Prostate gland (tissue), 2 donors: ENCODE data around the gene SRP54. TPM values are rescaled to one million over a fixed set of nuclear protein-coding genes. Genes with fewer than 3 reads are reported as not detected.

Experiments used
- DNase-seq: peaks from one replicate; pipeline ENCODE4 v3.0.0-alpha.2; 2019; ENCODE audit warnings: low spot score
- H3K27ac ChIP-seq, 2 donors: fragments of 200-600 bp; sonication (generic); 2 replicates each; pipeline ENCODE4 v1.5.1; 2017 to 2019
- H3K27me3 ChIP-seq: fragments of 200-600 bp; sonication (generic); replicated peaks from 2 replicates; pipeline ENCODE4 v1.5.1; 2019; ENCODE audit not compliant: insufficient read depth
- H3K36me3 ChIP-seq, 2 donors: fragments of 200-600 bp; sonication (generic); 1 replicate in 1 of 2; 2 replicates in 1 of 2; pipeline versions ENCODE4 v1.5.1 to v1.8.1; 2017 to 2019
- H3K4me1 ChIP-seq: fragments of 200-600 bp; sonication (generic); replicated peaks from 2 replicates; pipeline ENCODE4 v1.5.1; 2019
- H3K4me3 ChIP-seq, 2 donors: fragments of 200-600 bp; sonication (generic); 2 replicates each; pipeline ENCODE4 v1.5.1; 2017 to 2019
- H3K9me3 ChIP-seq: fragments of 200-600 bp; sonication (generic); 2 replicates; pipeline ENCODE4 v1.5.1; 2017
- POLR2A ChIP-seq: fragments of 450-650 bp; IDR thresholded peaks from one replicate; pipeline ENCODE4 v1.6.1; 2016; ENCODE audit warnings: antibody characterized with exemption, mild to moderate bottlenecking
- POLR2AphosphoS5 ChIP-seq: sonication (generic); formaldehyde crosslinking; IDR thresholded peaks from one replicate; pipeline ENCODE4 v1.6.1; 2017; ENCODE audit warnings: antibody characterized with exemption
- WGBS: methylation state at CpG from one replicate; pipeline ENCODE4 v1.1.5; 2018; 5-methylcytosine and 5-hydroxymethylcytosine counted together
- intact Hi-C: fragments of 100-400 bp; cut with DNase I; formaldehyde crosslinking; loops from one replicate; pipeline ENCODE4 v1.14.2; 2022
- total RNA-seq, 2 donors: library from RNA; depleted of rRNA; stranded (reverse); fragments of >200 nt; gene quantifications; one replicate each; pipeline ENCODE4 v1.1.0, GENCODE V29; 2016
- TF ChIP-seq, protein P1 (sequence below), 4 experiments: fragments of 200-600 bp in 2 of 4; fragments of 450-650 bp in 2 of 4; sonication (generic) in 2 of 4; IDR thresholded peaks; 1 replicate in 3 of 4; 2 replicates in 1 of 4; pipeline ENCODE4 v1.5.1; 2016 to 2019; ENCODE audit warnings: antibody characterized with exemption in 4 of 4, mild to moderate bottlenecking in 2 of 4, moderate library complexity in 2 of 4

SRP54 gene
- total RNA-seq, 2 donors from 2014 or later: 54.9 to 70.0 TPM

DNA sequence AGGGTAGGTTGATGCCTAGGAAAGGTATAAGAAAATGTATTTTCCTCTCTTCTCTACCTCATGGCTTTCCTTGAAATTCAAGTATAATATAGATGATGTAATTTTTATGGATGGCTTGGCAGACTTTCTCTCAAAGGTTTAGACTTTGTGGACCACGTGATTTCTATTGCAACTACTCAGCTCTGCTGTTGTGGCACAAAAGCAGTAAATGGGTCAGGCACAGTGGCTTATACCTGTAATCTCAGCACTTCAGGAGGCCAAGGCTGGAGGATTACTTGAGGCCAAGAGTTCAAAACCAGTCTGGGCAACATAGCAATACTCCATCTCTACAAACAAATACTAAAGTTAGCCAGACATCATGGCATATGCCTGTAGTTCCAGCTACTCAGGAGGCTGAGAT lies 22.0 kb downstream of the SRP54 start:
- no peak for TF ChIP-seq POLR2AphosphoS5
- TF ChIP-seq POLR2A: no peak
- TF ChIP-seq, protein P1, sequence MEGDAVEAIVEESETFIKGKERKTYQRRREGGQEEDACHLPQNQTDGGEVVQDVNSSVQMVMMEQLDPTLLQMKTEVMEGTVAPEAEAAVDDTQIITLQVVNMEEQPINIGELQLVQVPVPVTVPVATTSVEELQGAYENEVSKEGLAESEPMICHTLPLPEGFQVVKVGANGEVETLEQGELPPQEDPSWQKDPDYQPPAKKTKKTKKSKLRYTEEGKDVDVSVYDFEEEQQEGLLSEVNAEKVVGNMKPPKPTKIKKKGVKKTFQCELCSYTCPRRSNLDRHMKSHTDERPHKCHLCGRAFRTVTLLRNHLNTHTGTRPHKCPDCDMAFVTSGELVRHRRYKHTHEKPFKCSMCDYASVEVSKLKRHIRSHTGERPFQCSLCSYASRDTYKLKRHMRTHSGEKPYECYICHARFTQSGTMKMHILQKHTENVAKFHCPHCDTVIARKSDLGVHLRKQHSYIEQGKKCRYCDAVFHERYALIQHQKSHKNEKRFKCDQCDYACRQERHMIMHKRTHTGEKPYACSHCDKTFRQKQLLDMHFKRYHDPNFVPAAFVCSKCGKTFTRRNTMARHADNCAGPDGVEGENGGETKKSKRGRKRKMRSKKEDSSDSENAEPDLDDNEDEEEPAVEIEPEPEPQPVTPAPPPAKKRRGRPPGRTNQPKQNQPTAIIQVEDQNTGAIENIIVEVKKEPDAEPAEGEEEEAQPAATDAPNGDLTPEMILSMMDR (IDR thresholded peaks at IDR 0.05): no peak
- intact Hi-C loops: no loop called here
- DNase-seq: no peak
- Histone ChIP-seq H3K36me3 (no peaks in the 10 kb centered on the region), H3K27me3 (no peaks in the 10 kb centered on the region), H3K4me3 (no peak overlapping the region), H3K27ac (no peak overlapping the region), H3K9me3 (no peaks in the 10 kb centered on the region), H3K4me1 (no peaks in the 10 kb centered on the region)
- WGBS: 89% methylated on average over 1 of the region's 1 CpG

DNA sequence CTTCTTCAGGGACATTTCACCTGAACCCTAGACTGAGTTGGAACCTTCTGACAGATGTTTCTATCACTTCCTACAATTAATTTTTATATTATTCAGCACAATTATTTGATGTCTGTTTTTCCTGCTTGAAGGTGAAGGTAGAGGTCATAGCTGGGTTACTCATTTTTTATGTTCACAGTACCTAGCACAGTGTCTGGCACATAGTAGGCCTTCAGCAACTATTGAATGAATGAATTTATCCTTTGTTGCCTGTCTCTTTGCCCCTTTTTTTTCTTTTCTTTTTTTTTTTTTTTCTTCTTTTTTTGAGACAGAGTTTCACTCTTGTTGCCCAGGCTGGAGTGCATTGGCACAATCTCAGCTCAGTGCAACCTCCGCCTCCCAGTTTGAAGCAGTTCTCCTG lies 33.8 kb downstream of the SRP54 start:
- WGBS: 100% methylated on average over 1 of the region's 1 CpG
- H3K27me3 ChIP-seq: no peaks in the 10 kb centered on the region
- H3K27ac ChIP-seq: no peak overlapping the region
- no peak overlapping the region for H3K4me3 ChIP-seq
- DNase-seq: no peak
- intact Hi-C loops: no loop called here
- TF ChIP-seq, protein P1 (IDR thresholded peaks at IDR 0.05): no peak
- TF ChIP-seq POLR2AphosphoS5 (no peak), POLR2A (no peak)
- no peaks in the 10 kb centered on the region for H3K9me3 ChIP-seq
- H3K4me1 ChIP-seq: no peaks in the 10 kb centered on the region
- peaks cover 0 to 6% of the 10 kb centered on the region in 2 donors for H3K36me3 ChIP-seq

DNA sequence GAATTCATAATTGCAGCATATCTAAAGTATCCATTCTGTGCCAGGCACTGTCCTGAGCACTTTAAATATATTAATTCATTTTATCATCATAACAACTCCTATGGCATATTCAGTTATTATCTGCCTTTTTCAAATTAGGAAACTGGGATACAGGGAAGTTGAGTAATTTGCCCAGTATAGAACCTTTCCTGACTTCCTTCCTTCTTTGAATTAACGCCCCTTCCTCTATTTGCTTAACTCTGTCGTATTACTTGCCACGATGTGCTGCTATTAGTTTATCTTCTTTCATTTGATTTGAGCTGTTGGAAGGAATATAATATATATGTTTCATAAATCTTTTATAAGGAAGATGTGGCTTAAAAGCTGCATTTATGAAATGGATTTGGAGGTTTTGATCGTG lies 37.9 kb downstream of the SRP54 start:
- Histone ChIP-seq H3K27me3 (no peaks in the 10 kb centered on the region), H3K27ac (no peak overlapping the region), H3K9me3 (no peaks in the 10 kb centered on the region), H3K36me3 (no peaks in the 10 kb centered on the region), H3K4me1 (no peaks in the 10 kb centered on the region), H3K4me3 (no peak overlapping the region)
- intact Hi-C loops: no loop called here
- no peak for TF ChIP-seq POLR2AphosphoS5
- TF ChIP-seq, protein P1 (IDR thresholded peaks at IDR 0.05): no peak
- no peak for TF ChIP-seq POLR2A
- DNase-seq: no peak
- 77% methylated on average over 4 of the region's 4 CpGs for WGBS

DNA sequence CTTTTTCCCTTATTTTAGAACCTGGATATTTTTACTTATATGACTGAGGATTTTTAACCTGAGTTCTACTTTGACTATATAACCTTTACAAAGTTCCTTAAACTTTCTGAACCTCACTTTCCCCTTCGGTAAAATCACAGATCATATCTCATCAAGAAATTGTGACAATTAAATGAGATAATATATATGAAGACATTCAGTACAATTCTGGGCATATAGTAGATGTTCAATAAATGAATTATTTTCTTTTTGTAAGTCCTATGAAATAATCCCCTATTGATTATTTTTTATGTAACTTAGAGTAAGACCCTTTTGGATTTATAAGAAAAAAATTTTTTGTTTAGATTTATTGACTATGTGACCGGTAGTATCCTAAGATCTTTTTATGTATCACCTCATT lies 45.6 kb downstream of the SRP54 start:
- Histone ChIP-seq H3K27ac (no peak overlapping the region), H3K27me3 (no peaks in the 10 kb centered on the region), H3K4me1 (no peaks in the 10 kb centered on the region), H3K4me3 (no peak overlapping the region), H3K9me3 (no peaks in the 10 kb centered on the region), H3K36me3 (no peaks in the 10 kb centered on the region)
- intact Hi-C loops: no loop called here
- DNase-seq: no peak
- WGBS: 95% methylated on average over 2 of the region's 2 CpGs
- TF ChIP-seq, protein P1 (IDR thresholded peaks at IDR 0.05): no peak
- TF ChIP-seq POLR2AphosphoS5 (no peak), POLR2A (no peak)

DNA sequence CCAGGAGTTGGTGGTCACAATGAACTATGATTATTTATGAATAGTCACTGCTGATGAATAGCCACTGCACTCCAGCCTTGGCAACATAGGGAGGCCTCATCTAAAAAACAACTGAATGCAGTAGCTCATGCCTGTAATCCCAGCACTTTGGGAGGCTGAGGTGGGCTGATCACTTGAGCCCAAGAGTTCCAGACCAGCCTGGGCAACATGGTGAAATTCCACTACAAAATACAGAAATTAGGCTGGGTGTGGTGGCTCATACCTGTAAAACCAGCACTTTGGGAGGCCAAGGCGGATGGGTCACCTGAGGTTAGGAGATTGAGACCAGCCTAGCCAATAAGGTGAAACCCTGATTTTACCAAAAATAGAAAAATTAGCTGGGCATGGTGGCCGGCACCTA lies 49.8 kb downstream of the SRP54 start:
- Histone ChIP-seq H3K36me3 (no peaks in the 10 kb centered on the region), H3K27ac (no peak overlapping the region), H3K4me1 (no peaks in the 10 kb centered on the region), H3K4me3 (no peak overlapping the region), H3K9me3 (no peaks in the 10 kb centered on the region), H3K27me3 (no peaks in the 10 kb centered on the region)
- no peak for DNase-seq
- WGBS: 97% methylated on average over 2 of the region's 2 CpGs
- intact Hi-C loops: no loop called here
- no peak for TF ChIP-seq POLR2A
- TF ChIP-seq, protein P1 (IDR thresholded peaks at IDR 0.05): no peak
- TF ChIP-seq POLR2AphosphoS5: no peak
